ENCODE data around the gene CCND1. TPM values are rescaled to one million over a fixed set of nuclear protein-coding genes. Genes with fewer than 3 reads are reported as not detected.

The CCND1 gene
- total RNA-seq, 1 donor from 2014 or later, result 112 TPM

DNA sequence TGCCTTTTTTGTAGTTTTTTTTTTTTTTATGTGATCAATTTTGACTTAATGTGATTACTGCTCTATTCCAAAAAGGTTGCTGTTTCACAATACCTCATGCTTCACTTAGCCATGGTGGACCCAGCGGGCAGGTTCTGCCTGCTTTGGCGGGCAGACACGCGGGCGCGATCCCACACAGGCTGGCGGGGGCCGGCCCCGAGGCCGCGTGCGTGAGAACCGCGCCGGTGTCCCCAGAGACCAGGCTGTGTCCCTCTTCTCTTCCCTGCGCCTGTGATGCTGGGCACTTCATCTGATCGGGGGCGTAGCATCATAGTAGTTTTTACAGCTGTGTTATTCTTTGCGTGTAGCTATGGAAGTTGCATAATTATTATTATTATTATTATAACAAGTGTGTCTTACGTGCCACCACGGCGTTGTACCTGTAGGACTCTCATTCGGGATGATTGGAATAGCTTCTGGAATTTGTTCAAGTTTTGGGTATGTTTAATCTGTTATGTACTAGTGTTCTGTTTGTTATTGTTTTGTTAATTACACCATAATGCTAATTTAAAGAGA lies 12.5 kb downstream of the CCND1 start:
- Histone ChIP-seq H3K27me3 (no peaks in the 10 kb centered on the region), H3K36me3 (peaks cover 0 to 25% of the 10 kb centered on the region in 2 donors), H3K4me1 (no peaks in the 10 kb centered on the region), H3K27ac (no peak overlapping the region), H3K4me3 (no peak overlapping the region), H3K9me3 (no peaks in the 10 kb centered on the region)
- DNase-seq (ENCODE audit: extremely low spot score in 2 of 2), result no peak
- no peak for TF ChIP-seq POLR2A (IDR thresholded peaks at IDR 0.05)
- TF ChIP-seq, protein P1, sequence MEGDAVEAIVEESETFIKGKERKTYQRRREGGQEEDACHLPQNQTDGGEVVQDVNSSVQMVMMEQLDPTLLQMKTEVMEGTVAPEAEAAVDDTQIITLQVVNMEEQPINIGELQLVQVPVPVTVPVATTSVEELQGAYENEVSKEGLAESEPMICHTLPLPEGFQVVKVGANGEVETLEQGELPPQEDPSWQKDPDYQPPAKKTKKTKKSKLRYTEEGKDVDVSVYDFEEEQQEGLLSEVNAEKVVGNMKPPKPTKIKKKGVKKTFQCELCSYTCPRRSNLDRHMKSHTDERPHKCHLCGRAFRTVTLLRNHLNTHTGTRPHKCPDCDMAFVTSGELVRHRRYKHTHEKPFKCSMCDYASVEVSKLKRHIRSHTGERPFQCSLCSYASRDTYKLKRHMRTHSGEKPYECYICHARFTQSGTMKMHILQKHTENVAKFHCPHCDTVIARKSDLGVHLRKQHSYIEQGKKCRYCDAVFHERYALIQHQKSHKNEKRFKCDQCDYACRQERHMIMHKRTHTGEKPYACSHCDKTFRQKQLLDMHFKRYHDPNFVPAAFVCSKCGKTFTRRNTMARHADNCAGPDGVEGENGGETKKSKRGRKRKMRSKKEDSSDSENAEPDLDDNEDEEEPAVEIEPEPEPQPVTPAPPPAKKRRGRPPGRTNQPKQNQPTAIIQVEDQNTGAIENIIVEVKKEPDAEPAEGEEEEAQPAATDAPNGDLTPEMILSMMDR (IDR thresholded peaks at IDR 0.05), result no peak
- no peak for TF ChIP-seq POLR2AphosphoS5 (IDR thresholded peaks at IDR 0.05; ENCODE audit: insufficient read depth in 1 of 2, low read depth in 1 of 2)
- intact Hi-C loops (cut with DNase I), result no loop called here

DNA sequence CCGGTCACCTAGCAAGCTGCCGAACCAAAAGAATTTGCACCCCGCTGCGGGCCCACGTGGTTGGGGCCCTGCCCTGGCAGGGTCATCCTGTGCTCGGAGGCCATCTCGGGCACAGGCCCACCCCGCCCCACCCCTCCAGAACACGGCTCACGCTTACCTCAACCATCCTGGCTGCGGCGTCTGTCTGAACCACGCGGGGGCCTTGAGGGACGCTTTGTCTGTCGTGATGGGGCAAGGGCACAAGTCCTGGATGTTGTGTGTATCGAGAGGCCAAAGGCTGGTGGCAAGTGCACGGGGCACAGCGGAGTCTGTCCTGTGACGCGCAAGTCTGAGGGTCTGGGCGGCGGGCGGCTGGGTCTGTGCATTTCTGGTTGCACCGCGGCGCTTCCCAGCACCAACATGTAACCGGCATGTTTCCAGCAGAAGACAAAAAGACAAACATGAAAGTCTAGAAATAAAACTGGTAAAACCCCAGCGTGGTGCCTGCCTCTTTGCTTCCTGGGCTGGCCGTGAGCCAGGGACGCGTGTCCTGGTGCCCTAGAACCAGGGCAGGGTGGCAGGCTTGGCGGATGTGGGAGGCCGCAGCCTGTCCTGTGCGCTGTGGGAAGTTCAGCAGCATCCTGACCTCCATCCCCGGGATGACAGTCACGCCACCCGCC lies 13.2 kb downstream of the CCND1 start:
- H3K36me3 ChIP-seq, result peaks cover 0 to 22% of the 10 kb centered on the region in 2 donors
- no peaks in the 10 kb centered on the region for H3K27me3 ChIP-seq
- no peak for TF ChIP-seq POLR2AphosphoS5 (IDR thresholded peaks at IDR 0.05; ENCODE audit: insufficient read depth in 1 of 2, low read depth in 1 of 2)
- TF ChIP-seq POLR2A (IDR thresholded peaks at IDR 0.05), result no peak
- TF ChIP-seq, protein P1 (IDR thresholded peaks at IDR 0.05), result no peak
- DNase-seq (ENCODE audit: extremely low spot score in 2 of 2), result no peak
- no peaks in the 10 kb centered on the region for H3K4me1 ChIP-seq
- intact Hi-C loops (cut with DNase I), result no loop called here
- no peak overlapping the region for H3K27ac ChIP-seq
- no peaks in the 10 kb centered on the region for H3K9me3 ChIP-seq
- H3K4me3 ChIP-seq, result no peak overlapping the region

DNA sequence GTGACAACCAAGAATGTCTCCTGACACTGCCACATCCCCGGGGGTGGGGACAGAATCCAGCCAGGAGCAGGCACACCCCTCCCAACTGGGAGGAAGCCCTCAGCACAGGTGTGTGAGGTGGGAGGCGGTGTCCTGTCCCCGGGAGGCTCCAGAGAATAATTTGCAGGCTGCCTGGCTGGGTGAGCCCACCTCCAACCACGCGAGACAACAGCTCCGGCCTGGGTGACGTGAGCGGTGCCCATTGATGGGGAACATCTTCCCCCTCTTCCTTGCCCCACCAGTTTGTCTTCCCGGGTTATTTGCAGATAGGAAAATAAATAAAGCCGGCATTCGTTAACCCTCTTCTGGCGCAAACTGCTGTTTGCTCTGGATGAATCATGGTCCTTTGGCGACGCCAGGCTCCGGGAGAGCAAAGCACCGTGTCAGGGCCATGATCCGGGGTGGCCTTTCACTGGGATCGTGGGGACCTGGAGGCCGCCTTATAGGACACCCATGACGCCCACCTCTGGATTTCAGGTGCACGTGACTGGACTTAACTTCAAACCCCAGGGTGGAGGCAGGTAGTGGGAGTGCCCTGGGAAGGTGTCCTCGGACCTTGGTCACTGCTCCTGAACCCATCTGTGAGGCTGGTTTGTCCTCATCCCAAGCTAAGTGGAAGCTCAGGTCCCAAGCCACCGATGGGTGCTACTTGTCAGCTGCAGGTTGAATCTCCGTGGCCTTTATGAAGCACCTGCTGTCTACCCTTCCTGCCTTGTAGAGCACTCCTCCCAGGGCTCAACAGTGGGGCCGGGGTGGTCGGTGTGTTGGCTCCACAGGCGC lies 13.9 kb downstream of the CCND1 start:
- no peaks in the 10 kb centered on the region for H3K27me3 ChIP-seq
- TF ChIP-seq, protein P1 (IDR thresholded peaks at IDR 0.05), result no peak
- no peak for TF ChIP-seq POLR2A (IDR thresholded peaks at IDR 0.05)
- TF ChIP-seq POLR2AphosphoS5 (IDR thresholded peaks at IDR 0.05; ENCODE audit: insufficient read depth in 1 of 2, low read depth in 1 of 2), result no peak
- H3K36me3 ChIP-seq, result peaks cover 0 to 18% of the 10 kb centered on the region in 2 donors
- no peak overlapping the region for H3K4me3 ChIP-seq
- no peaks in the 10 kb centered on the region for H3K9me3 ChIP-seq
- no peak for DNase-seq (ENCODE audit: extremely low spot score in 2 of 2)
- no peaks in the 10 kb centered on the region for H3K4me1 ChIP-seq
- intact Hi-C loops (cut with DNase I), result no loop called here
- no peak overlapping the region for H3K27ac ChIP-seq

DNA sequence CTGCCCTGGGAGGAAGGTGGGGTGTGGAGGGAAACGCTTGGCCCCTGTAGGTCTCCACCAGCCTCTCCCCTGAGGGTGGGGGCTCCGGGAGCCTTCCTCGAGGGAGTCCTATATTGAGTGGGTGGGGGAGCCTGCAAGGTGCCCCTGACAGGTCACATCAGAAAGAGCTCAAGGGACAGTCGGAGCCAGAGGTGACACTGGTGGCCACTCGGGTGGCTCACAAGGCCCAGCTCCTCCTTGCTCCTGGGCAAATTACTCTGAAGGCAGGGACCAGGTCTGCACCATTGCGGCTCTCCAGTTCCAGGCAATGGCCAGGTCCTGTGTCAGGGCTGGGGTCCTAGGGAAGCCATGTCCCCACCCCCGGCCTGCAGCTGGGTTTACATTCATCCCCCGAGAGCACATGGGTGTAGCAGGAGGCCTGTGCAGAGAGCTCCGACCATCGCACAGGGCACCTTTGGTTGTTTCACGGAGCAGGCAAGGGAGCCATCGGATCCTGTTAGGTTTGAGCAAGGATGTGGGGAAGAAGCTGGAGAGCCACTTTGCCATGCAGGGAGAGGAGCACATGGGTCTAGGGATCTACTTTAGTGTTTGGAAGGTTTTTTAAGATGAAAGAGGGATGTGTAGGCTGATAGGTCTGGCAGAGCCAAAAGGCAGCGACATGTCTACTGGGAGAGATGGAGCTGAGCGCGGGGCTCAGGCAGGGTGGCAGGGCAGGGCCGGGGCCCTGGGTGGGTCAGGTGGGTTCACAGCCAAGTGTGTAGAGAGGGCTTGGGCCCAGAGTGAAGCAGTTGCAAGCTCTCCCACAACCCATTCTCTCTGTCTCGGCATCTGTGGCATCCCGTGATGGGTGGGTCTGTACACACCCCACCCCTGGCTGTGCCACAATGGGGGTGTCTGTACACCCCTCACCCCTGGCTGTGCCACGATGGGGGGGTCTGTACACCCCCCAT lies 14.8 kb downstream of the CCND1 start:
- no peak for DNase-seq (ENCODE audit: extremely low spot score in 2 of 2)
- Histone ChIP-seq H3K36me3 (peaks cover 0 to 18% of the 10 kb centered on the region in 2 donors), H3K9me3 (no peaks in the 10 kb centered on the region), H3K27me3 (no peaks in the 10 kb centered on the region), H3K4me1 (no peaks in the 10 kb centered on the region), H3K27ac (no peak overlapping the region), H3K4me3 (no peak overlapping the region)
- intact Hi-C loops (cut with DNase I), result no loop called here
- TF ChIP-seq POLR2AphosphoS5 (IDR thresholded peaks at IDR 0.05; ENCODE audit: insufficient read depth in 1 of 2, low read depth in 1 of 2) (no peak), POLR2A (IDR thresholded peaks at IDR 0.05) (no peak)
- TF ChIP-seq, protein P1 (IDR thresholded peaks at IDR 0.05), result no peak

Measured in vagina (tissue), 2 donors.